AG04450 (cell line): ENCODE data around the gene OLFML2B. TPM values are rescaled to one million over a fixed set of nuclear protein-coding genes. Genes with fewer than 3 reads are reported as not detected.

ENCODE experiments used
- CTCF ChIA-PET: fragments of 300-600, 350-600 bp; formaldehyde crosslinking; extraction: SDS; loops from one replicate; lab custom pipeline; 2022; ENCODE audit warnings: antibody characterized with exemption, inconsistent platforms; lab: Charles Lee
- POLR2A ChIA-PET: fragments of 350-600 bp; formaldehyde crosslinking; extraction: SDS; loops from one replicate; lab custom pipeline; 2021; ENCODE audit warnings: antibody characterized with exemption, inconsistent platforms; lab: Yijun Ruan, JAX
- DNase-seq: peaks from one replicate; pipeline ENCODE4 v3.0.0-alpha.2; 2011; ENCODE audit warnings: low read depth, low spot score
- H3K27ac ChIP-seq: one replicate; pipeline ENCODE4 v1.5.1; 2012; ENCODE audit warnings: low read depth, low read length, control low read depth
- H3K27me3 ChIP-seq: one replicate; pipeline ENCODE4 v1.6.0; 2012; ENCODE audit warnings: low read length; ENCODE audit not compliant: control insufficient read depth, insufficient read depth
- H3K4me3 ChIP-seq: 2 replicates; pipeline ENCODE4 v1.5.1; 2011; ENCODE audit warnings: mild to moderate bottlenecking, low read depth, low read length, control low read depth
- H3K9me3 ChIP-seq: 2 replicates; pipeline ENCODE4 v1.5.1; 2012; ENCODE audit warnings: low read length; ENCODE audit not compliant: control insufficient read depth, insufficient read depth
- polyA minus RNA-seq: library from RNA; depleted of rRNA, polyadenylated mRNA; stranded (reverse); fragments of >200 nt; gene quantifications from 2 replicates; pipeline ENCODE4 v1.2.3, GENCODE V29; 2011; rRNA and poly(A)+ RNA removed
- polyA plus RNA-seq: library from polyadenylated mRNA; depleted of rRNA; stranded (reverse); fragments of >200 nt; gene quantifications from 2 replicates; pipeline ENCODE4 v1.2.3, GENCODE V29; 2011; rRNA removed
- TF ChIP-seq, protein P1 (sequence below): IDR thresholded peaks from 2 replicates; pipeline ENCODE4 v1.5.1; 2011; ENCODE audit warnings: low read depth, low read length, control low read depth, inconsistent platforms

OLFML2B gene
- polyA plus RNA-seq (0.68 and 1.2 TPM in 2 replicates), polyA minus RNA-seq (0.91 and 1.4 TPM in 2 replicates)

DNA sequence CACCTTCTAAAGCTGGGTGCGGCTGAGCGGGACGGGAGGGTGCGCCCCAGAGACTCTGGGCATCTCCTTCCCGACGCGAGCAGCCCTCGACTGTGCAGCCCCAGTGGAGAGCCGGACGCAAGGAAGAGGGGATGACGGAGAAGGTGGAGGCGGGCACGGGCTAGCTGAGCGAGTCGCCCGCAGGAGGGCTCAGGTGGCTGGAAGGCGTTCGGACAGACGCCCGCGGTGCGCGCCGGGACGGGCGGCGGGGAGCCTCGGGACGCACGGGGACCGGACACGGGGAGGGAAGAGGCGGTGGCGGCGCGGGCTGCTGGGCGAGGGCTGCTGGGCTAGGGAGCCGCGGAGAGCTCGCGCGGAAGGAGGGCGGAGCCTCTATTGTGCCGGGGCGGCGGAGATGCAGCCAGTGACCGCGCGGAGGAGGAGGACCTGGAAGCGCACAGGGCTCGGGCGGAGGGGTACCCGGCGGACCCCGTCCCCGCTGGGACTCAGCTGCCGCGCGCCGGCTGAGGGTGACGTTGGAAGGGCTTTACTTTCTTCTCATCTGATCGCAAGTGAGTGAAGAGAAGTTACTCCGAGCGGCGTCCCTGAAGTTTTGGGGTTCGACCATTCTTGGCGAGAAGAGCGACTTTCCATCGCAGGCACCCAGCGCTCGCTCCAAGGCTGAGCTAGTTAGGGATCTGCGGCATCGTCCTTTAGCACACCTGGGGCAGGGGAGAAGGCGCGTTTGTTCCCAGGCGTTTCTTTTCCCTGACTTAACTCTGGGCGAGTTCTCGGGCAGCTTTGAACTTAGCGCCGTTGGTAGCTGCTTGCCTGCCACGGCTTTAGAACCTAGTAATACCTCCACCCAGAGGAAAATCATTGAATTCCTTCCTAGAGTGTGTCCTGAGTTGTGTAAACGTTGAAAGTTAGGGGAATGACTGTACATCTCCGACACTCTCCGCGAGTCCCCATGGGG is at the start of gene OLFML2B:
Gene OLFML2B (minus strand): TSS at position 323 of the 955 bp plus-strand sequence. CDS start 439 bp downstream, outside the sequence.
- Histone ChIP-seq H3K4me3 (peak within 1 kb of the TSS; percentile 82), H3K27me3 (peaks cover 2% of the 10 kb centered on the region), H3K9me3 (0 out of 2 replicates have a peak, but pooled peaks cover 2% of the 10 kb centered on the region), H3K27ac (peak within 1 kb of the TSS; percentile 31)
- TF ChIP-seq, protein P1, sequence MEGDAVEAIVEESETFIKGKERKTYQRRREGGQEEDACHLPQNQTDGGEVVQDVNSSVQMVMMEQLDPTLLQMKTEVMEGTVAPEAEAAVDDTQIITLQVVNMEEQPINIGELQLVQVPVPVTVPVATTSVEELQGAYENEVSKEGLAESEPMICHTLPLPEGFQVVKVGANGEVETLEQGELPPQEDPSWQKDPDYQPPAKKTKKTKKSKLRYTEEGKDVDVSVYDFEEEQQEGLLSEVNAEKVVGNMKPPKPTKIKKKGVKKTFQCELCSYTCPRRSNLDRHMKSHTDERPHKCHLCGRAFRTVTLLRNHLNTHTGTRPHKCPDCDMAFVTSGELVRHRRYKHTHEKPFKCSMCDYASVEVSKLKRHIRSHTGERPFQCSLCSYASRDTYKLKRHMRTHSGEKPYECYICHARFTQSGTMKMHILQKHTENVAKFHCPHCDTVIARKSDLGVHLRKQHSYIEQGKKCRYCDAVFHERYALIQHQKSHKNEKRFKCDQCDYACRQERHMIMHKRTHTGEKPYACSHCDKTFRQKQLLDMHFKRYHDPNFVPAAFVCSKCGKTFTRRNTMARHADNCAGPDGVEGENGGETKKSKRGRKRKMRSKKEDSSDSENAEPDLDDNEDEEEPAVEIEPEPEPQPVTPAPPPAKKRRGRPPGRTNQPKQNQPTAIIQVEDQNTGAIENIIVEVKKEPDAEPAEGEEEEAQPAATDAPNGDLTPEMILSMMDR: peak; percentile 54
- peak; percentile 37 for DNase-seq
- POLR2A ChIA-PET: interaction anchor here (0.9 to 1.8 kb wide), 5 partner anchors 10 to 231 kb away, joined by 3 to 8 read pairs (median 5); no protein-coding TSS in a partner anchor
- CTCF ChIA-PET: interaction anchor here (0.6 to 7.0 kb wide), 9 partner anchors 11 to 257 kb away, joined by 3 to 72 read pairs (median 4); no protein-coding TSS in a partner anchor

DNA sequence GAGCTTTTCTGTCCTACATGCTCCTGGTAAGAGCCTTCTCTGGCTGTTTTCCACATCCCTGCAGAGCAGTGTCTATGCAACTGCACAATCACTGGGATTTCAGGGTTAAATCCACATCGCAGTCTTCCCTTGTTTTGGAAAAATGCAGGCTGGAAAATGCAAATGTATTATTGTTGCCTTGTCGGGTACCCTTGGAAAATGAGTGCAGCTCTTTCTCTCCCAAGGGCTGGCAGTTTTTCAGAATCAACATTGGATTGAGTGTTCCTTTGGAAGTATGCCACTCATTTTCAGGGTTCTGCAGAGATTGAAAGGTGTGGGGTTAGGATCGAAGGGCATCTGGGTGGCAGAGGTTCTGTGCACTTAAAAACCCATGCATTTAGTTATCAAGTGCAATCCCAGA is 49.1 kb upstream of the OLFML2B start:
- ChIA-PET POLR2A (no interaction called here), CTCF (no interaction called here)
- H3K4me3 ChIP-seq: no peak overlapping the region
- no peaks in the 10 kb centered on the region for H3K9me3 ChIP-seq
- H3K27ac ChIP-seq: no peak overlapping the region
- TF ChIP-seq, protein P1: no peak
- DNase-seq: no peak
- H3K27me3 ChIP-seq: peaks cover 38% of the 10 kb centered on the region

DNA sequence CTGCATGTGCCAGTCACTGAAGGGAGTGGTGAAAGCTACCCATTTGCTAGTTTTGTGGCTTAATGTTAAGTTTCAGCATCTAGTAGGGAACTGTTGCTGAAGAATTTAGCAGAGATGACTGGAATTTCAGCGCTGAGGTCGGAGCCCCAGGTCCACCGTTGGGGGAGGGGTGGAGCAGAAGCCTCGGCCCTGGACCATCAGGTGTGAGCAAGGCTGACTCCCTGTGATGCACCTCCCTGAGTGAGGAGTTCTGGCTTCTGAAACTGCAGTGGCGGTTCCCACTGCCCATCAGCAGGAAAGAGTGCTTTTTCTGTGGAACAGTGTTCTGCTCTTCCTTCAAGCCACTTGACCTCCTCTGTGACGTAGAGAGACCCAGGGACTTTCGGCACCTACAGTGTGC is 47.2 kb upstream of the OLFML2B start:
- no peak overlapping the region for H3K27ac ChIP-seq
- H3K27me3 ChIP-seq: peaks cover 40% of the 10 kb centered on the region
- H3K4me3 ChIP-seq: no peak overlapping the region
- TF ChIP-seq, protein P1: no peak
- no peaks in the 10 kb centered on the region for H3K9me3 ChIP-seq
- DNase-seq: no peak
- CTCF ChIA-PET: interaction anchor here (0.6 to 1.3 kb wide), 2 partner anchors 15 to 50 kb away, joined by 3 read pairs; no protein-coding TSS in a partner anchor
- POLR2A ChIA-PET: no interaction called here

DNA sequence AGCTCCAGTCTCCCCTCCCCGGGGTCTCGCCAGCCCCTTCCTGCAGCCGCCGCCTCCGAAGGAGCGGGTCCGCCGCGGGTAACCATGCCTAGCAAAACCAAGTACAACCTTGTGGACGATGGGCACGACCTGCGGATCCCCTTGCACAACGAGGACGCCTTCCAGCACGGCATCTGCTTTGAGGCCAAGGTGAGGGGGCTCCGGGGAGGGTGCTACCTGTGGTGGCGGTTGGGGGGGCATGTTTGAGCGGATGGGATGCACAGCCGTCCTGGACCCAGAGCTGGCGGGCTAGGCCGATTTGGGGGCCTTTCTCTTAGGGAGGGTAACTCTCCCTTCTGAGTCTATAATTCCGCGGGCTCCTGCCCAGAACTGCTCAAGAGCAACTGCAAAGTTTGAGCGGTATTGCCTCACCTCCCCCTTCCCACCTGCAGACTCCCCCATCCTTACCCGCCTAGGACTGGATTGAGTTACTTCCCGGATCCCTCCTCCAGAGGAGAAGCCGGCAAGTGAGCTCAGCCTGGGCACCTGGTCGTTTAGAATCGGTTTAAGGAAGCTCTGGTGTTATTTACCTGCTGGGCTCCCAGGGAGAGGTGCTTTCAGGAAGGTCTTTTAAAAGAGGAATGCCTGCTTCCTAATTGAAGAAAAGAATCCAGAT is 46.6 kb upstream of the OLFML2B start:
- Histone ChIP-seq H3K9me3 (no peaks in the 10 kb centered on the region), H3K27me3 (peaks cover 40% of the 10 kb centered on the region), H3K4me3 (peak overlapping the region; percentile 59), H3K27ac (no peak overlapping the region)
- TF ChIP-seq, protein P1: no peak
- POLR2A ChIA-PET: no interaction called here
- CTCF ChIA-PET: interaction anchor here (0.6 to 1.5 kb wide), 3 partner anchors 14 to 278 kb away, joined by 3 to 4 read pairs (median 3); no protein-coding TSS in a partner anchor
- no peak for DNase-seq
